ENCODE results near the gene MEOX1. TPM values are rescaled to one million over a fixed set of nuclear protein-coding genes. Genes with fewer than 3 reads are reported as not detected.

Gene MEOX1
- total and polyA plus RNA-seq, 2 of the 8 experiments (the other 6 are each of a cell fraction or from before 2014, with no cell fraction given) = not detected

DNA sequence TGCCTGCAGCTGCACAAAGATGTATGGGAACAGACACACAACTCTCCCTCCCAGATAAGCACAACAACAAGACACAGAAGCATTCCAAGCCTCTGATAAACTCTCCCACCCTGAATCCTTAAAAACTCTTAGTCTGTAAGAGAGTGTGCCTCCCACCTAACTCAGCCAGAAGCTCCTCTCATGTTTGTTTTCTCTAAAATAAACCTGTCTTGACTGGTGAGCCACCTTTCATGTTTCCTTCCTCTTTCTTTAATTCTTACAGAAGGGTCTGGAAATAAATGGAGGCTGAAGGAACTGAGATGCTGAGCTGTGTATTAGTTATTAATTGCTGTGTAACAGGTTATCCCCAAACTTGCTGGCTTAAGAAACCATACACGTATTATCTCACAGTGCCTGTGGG, 57.2 kb downstream of the MEOX1 start (continued):
- TF ChIP-seq, protein P1, sequence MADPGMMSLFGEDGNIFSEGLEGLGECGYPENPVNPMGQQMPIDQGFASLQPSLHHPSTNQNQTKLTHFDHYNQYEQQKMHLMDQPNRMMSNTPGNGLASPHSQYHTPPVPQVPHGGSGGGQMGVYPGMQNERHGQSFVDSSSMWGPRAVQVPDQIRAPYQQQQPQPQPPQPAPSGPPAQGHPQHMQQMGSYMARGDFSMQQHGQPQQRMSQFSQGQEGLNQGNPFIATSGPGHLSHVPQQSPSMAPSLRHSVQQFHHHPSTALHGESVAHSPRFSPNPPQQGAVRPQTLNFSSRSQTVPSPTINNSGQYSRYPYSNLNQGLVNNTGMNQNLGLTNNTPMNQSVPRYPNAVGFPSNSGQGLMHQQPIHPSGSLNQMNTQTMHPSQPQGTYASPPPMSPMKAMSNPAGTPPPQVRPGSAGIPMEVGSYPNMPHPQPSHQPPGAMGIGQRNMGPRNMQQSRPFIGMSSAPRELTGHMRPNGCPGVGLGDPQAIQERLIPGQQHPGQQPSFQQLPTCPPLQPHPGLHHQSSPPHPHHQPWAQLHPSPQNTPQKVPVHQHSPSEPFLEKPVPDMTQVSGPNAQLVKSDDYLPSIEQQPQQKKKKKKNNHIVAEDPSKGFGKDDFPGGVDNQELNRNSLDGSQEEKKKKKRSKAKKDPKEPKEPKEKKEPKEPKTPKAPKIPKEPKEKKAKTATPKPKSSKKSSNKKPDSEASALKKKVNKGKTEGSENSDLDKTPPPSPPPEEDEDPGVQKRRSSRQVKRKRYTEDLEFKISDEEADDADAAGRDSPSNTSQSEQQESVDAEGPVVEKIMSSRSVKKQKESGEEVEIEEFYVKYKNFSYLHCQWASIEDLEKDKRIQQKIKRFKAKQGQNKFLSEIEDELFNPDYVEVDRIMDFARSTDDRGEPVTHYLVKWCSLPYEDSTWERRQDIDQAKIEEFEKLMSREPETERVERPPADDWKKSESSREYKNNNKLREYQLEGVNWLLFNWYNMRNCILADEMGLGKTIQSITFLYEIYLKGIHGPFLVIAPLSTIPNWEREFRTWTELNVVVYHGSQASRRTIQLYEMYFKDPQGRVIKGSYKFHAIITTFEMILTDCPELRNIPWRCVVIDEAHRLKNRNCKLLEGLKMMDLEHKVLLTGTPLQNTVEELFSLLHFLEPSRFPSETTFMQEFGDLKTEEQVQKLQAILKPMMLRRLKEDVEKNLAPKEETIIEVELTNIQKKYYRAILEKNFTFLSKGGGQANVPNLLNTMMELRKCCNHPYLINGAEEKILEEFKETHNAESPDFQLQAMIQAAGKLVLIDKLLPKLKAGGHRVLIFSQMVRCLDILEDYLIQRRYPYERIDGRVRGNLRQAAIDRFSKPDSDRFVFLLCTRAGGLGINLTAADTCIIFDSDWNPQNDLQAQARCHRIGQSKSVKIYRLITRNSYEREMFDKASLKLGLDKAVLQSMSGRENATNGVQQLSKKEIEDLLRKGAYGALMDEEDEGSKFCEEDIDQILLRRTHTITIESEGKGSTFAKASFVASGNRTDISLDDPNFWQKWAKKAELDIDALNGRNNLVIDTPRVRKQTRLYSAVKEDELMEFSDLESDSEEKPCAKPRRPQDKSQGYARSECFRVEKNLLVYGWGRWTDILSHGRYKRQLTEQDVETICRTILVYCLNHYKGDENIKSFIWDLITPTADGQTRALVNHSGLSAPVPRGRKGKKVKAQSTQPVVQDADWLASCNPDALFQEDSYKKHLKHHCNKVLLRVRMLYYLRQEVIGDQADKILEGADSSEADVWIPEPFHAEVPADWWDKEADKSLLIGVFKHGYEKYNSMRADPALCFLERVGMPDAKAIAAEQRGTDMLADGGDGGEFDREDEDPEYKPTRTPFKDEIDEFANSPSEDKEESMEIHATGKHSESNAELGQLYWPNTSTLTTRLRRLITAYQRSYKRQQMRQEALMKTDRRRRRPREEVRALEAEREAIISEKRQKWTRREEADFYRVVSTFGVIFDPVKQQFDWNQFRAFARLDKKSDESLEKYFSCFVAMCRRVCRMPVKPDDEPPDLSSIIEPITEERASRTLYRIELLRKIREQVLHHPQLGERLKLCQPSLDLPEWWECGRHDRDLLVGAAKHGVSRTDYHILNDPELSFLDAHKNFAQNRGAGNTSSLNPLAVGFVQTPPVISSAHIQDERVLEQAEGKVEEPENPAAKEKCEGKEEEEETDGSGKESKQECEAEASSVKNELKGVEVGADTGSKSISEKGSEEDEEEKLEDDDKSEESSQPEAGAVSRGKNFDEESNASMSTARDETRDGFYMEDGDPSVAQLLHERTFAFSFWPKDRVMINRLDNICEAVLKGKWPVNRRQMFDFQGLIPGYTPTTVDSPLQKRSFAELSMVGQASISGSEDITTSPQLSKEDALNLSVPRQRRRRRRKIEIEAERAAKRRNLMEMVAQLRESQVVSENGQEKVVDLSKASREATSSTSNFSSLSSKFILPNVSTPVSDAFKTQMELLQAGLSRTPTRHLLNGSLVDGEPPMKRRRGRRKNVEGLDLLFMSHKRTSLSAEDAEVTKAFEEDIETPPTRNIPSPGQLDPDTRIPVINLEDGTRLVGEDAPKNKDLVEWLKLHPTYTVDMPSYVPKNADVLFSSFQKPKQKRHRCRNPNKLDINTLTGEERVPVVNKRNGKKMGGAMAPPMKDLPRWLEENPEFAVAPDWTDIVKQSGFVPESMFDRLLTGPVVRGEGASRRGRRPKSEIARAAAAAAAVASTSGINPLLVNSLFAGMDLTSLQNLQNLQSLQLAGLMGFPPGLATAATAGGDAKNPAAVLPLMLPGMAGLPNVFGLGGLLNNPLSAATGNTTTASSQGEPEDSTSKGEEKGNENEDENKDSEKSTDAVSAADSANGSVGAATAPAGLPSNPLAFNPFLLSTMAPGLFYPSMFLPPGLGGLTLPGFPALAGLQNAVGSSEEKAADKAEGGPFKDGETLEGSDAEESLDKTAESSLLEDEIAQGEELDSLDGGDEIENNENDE (IDR thresholded peaks at IDR 0.05; ENCODE audit: insufficient replicate concordance, low read length) = no peak
- TF ChIP-seq, protein P2, sequence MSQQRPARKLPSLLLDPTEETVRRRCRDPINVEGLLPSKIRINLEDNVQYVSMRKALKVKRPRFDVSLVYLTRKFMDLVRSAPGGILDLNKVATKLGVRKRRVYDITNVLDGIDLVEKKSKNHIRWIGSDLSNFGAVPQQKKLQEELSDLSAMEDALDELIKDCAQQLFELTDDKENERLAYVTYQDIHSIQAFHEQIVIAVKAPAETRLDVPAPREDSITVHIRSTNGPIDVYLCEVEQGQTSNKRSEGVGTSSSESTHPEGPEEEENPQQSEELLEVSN (IDR thresholded peaks at IDR 0.05) = no peak
- no peak for TF ChIP-seq RBBP5 (IDR thresholded peaks at IDR 0.05; ENCODE audit: borderline replicate concordance, low read depth, low read length)
- TF ChIP-seq CEBPB (IDR thresholded peaks at IDR 0.05; ENCODE audit: low read depth, low read length) = no peak
- no peak for TF ChIP-seq SP1 (IDR thresholded peaks at IDR 0.05; ENCODE audit: low read depth, low read length)
- TF ChIP-seq NRF1 (IDR thresholded peaks at IDR 0.05; ENCODE audit: low read depth, low read length) = no peak
- TF ChIP-seq EZH2 (IDR thresholded peaks at IDR 0.05; ENCODE audit: low read depth, low read length, severe bottlenecking) = no peak
- TF ChIP-seq CBX8 (IDR thresholded peaks at IDR 0.05; ENCODE audit: borderline replicate concordance, low read depth, low read length) = no peak
- TF ChIP-seq HDAC2 (IDR thresholded peaks at IDR 0.05; ENCODE audit: borderline replicate concordance in 1 of 2, low read depth in 2 of 2, low read length in 2 of 2) = no peak
- TF ChIP-seq PHF8 (conservative IDR thresholded peaks at IDR 0.05; ENCODE audit: low read depth, low read length) = no peak
- TF ChIP-seq FOSL1 (IDR thresholded peaks at IDR 0.05; ENCODE audit: insufficient read depth, low read depth, low read length) = no peak
